LoVo (cell line): ENCODE results near the gene SMCO4.
"Not testable (repeated sequence)": the region's sequence is repeated elsewhere in the genome, so short reads cannot be mapped to it uniquely, and the experiment has no call there.

Experiments
- DNase-seq: peaks from one replicate; pipeline ENCODE4 v3.0.0-alpha.2; 2016; ENCODE audit warnings: low spot score

The SMCO4 gene, protein sequence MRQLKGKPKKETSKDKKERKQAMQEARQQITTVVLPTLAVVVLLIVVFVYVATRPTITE

DNA sequence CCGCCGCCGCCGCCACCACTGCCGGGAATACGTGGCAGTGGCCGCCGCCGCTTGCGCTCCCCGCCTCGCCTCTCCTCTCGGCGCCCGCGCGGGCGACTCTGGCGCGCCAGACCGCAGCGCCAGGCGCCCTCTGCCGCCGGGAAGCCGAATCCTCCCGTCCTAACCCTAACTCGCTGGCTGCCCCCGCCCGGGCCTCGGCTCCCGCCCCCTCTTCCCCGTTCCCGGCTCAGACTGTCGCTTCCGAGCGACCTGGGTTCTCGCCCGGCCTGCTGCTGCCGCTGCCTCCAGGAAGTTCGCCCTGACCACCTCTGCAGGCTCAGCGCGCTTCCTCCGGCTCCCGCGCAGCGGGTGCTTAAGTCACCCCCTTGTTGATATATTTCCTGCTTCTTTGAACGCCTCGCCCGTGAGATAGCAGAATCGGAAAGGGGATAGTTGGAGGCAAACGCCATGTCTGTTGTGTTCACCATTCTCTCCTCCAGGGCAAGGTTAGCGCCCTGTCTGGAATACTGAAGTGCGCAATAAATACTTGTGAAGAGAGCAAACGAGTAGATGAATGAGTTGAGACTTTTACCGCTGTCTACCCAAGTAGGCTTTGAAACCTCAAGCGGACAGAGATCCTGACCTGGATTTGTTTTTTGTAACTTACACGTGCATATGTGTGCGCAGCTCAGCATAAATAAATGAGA is at the start of gene SMCO4:
TSS of gene SMCO4 (minus strand) at position 100 of the 686 bp plus-strand sequence. CDS start 64,202 bp downstream, outside the sequence.
- DNase-seq = peak; percentile 92

- no peak for DNase-seq
Measured at GRCh38 chr11:93591247-93591898, 48.2 kb upstream of the SMCO4 start.

GRCh38 chr11:93589347-93589746 is 46.2 kb upstream of the SMCO4 start:
- DNase-seq = no peak

- no peak for DNase-seq
Measured at GRCh38 chr11:93587858-93588581, 44.8 kb upstream of the SMCO4 start.

- DNase-seq = not testable (repeated sequence)
Measured at GRCh38 chr11:93587425-93587824, 44.2 kb upstream of the SMCO4 start.

- no peak for DNase-seq
Measured at GRCh38 chr11:93585758-93586157, 42.6 kb upstream of the SMCO4 start.

- no peak for DNase-seq
Measured at GRCh38 chr11:93583490-93583889, 40.3 kb upstream of the SMCO4 start.

- no peak for DNase-seq
Measured at GRCh38 chr11:93579187-93579751, 36.1 kb upstream of the SMCO4 start.

- no peak for DNase-seq
Measured at GRCh38 chr11:93577286-93577685, 34.1 kb upstream of the SMCO4 start.

DNA sequence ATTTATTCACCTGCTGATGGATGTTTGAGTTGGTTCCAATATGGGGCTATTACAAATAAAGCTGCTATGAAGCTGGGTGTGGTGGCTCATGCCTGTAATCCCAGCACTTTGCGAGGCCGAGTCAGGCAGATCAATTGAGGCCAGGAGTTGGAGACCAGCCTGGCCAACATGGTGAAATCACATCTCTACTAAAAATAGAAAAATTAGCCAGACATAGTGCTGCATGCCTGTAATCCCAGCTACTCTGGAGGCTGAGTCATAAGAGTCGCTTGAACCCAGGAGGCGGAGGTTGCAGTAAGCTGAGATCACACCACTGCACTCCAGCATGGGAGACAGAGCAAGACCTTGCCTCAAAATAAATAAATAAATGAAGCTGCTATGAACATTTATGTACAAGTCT is 33.7 kb upstream of the SMCO4 start:
- not testable (repeated sequence) for DNase-seq

- no peak for DNase-seq
Measured at GRCh38 chr11:93574638-93575220, 31.5 kb upstream of the SMCO4 start.

- DNase-seq = no peak
Measured at GRCh38 chr11:93573184-93573583, 30.0 kb upstream of the SMCO4 start.

DNA sequence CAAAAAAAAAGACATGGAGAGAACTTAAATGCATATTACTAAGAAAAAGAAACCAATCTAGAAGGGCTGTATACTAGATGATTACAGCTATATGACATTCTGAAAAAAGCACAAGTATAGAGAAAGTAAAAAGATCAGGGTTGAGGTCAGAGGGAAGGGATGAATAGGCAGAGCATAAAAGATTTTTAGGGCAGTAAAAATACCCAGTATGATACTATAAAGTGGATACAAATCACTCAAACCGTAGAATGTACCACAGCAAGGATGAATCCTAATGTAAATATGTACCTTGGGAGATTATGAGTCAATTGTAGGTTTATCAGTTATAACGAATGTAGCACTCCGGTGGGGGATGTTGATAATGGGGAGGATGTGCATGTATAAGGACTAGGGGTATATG is 29.4 kb upstream of the SMCO4 start:
- no peak for DNase-seq

DNA sequence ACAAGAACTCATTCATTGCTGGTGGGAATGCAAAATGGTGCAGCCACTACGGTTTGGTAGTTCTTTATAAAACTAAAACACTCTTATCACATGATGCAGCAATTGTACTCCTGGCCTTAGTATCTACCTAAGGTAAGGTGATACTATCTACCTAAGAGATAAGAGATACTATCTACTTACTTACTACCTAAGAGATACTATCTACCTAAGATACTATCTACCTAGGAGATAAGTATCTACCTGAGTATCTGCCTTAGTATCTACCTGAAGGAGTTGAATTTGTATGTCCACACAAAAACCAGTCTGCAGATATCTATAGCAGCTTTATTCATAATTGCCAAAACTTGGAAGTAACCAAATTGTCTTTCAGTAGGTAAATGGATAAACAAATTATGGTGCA is 29.0 kb upstream of the SMCO4 start:
- DNase-seq = no peak

DNA sequence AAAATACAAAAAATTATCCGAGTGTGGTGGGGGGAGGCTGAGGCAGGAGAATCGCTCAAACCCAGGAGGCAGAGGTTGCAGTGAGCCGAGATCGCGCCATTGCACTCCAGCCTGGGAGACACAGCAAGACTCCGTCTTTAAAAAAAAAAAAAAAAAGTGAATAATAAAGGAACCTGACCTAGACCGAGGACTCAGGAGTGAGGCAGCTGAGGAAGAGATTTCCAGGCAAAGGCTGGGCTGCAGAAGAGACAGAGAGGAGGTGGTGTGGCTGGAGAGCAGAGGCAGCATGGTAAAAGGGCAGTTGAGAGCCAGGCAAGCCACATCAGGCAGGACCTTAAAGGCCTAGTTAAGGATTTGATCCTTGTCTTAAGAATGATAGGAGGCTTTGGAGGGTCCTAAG is 28.4 kb upstream of the SMCO4 start:
- no peak for DNase-seq

DNA sequence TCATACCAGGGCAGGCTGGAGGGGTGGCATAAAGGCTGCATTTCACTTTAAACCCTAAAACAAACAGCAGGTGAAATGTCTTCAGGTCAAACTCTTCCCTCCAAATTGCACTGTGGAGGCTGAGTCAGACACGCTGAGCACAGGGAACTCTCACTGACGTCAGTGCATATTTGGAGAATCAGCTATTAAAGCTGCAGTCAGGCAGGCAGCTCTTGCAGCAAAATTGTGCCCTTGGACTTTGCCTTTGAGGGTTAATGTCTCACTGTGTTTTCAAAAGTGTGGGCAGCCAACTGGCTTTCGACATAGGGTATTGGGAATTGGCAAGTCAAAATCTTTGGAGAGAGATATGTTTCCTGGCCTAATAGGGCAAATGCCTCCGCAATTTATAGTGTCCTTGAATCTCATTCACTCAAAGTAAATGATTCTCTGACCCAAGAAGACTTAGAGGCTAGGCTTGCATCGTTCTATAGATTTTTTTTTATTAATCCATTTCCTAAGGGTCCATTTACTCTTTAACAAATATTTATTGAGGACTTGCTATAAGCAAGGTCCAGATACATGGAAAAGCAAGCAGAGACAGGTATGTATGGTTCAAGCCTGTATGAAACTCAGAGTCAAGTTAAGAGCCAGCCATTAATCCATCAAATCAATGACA is 27.7 kb upstream of the SMCO4 start:
- DNase-seq = peak; percentile 1

GRCh38 chr11:93569496-93569895 is 26.3 kb upstream of the SMCO4 start:
- no peak for DNase-seq

DNA sequence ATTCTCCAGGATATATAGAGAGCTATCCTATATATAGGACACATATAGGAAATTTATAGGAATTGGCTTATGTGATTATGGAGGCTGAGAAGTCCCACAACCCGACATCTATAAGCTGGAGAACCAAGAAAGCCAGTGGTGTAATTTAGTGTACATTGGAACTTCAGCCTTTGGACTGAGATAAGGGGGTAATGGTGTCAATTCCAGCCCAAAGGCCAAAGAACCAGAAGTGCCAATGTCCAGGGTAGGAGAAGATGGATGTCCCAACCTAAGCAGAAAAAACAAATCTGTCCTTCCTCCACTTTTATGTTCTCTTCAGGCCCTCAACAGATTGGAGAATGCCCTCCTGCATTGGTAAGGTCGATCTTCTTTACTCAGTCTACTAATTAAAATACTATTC is 25.5 kb upstream of the SMCO4 start:
- no peak for DNase-seq

DNA sequence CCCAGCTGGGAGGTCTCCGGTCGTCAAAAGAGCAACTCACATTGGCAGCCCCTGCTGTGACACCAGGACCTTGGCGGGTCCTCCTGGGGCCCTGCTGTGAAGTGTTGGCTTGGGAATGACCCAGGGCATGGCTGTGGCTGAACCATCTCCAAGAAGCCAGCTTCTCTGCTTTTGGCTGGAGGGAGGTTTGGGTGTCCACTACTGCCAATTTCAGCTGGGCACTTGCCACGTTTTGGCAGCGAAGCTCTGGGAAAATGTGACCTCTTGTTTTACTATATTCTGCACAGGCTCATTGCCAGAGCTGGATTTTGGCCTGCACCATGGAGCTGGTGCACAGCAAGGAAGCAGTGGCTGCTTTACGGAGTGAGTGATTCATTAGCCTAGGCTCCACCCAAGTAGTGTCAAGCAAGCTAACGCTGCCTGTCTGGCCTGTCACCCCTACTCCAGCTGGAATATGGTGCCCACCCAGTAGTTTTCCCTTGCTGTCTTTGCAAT is 24.3 kb upstream of the SMCO4 start:
- DNase-seq = no peak

DNA sequence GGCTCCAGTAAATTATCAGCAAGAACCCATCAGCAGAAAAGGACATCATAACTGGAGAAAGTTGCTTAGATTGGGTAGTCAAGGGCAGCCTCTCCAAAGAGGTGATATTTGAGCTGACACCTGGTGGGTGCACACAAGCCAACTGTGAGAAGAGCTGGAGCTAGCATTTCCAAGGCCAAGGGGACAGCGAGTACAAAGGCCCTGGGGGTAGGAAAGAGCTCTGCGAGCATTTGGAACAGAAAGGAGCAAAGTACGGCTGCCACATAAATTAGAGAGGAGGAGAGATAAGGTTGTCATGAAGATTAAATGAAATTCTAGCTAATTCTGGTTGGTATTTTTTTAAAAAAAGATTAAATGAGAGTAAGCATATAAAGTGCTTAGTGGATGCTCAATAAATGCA is 21.7 kb upstream of the SMCO4 start:
- DNase-seq = no peak

DNA sequence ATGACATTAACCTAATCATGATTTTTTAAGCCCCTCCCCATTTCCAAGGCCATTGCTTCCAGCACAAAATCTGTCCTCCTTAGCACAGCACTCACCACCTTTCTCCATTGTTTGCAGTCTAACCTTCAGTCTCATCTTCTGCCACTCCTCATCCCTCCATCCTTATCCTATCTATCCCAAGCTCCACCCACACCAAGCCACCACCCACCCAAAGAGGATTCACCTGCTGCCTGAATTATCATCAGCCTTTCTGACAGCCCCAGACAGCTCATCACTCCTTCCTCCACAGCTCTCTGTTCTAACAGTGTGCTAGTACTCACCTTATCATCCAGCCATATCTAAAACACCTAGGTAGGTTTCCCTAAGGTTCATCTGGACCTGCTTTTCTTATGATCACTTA is 20.7 kb upstream of the SMCO4 start:
- no peak for DNase-seq
